ENCODE data around the gene NABP1.

Gene NABP1

DNA sequence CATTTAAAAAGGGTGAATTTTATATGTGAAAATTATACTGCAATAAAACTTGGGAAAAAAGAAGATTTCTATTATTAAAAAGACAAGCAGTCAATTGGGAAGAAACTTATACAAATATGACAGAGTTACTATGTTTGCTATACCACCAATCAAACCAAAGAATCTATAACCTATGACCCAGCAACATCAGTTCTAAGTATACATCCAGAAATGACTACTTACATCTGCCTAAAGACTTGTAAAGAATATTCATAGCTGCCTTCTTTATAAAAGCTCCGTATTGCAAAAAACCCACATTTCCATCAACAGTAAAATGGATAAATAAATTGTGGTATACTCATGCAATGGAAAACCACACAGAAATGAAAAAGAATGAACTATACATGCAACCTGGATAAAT, 32.9 kb upstream of the NABP1 start:
- no peak overlapping the region for H2AK5ac ChIP-seq (ENCODE audit: low read length)
- H3K36me3 ChIP-seq (ENCODE audit: control insufficient read depth, insufficient read depth, low read length) = no peaks in the 10 kb centered on the region
- no peaks in the 10 kb centered on the region for H3K4me1 ChIP-seq (ENCODE audit: control insufficient read depth, low read depth, low read length)
- no peak overlapping the region for H3K56ac ChIP-seq (ENCODE audit: low read length)
- H4K5ac ChIP-seq (ENCODE audit: low read length) = no peak overlapping the region
- H3K4me2 ChIP-seq (ENCODE audit: low read length) = no peak overlapping the region
- no peak overlapping the region for H3K4me3 ChIP-seq (ENCODE audit: low read length)
- no peaks in the 10 kb centered on the region for H3K79me2 ChIP-seq (ENCODE audit: control insufficient read depth, insufficient read depth, low read length)
- no peak overlapping the region for H3K23ac ChIP-seq (ENCODE audit: low read length)
- DNase-seq = no peak
- H2BK15ac ChIP-seq (replicated peaks; ENCODE audit: low read depth) = no peak overlapping the region
- H3K27ac ChIP-seq (ENCODE audit: low read depth, low read length) = no peak overlapping the region
- H4K8ac ChIP-seq (ENCODE audit: low read depth, low read length) = no peak overlapping the region
- H3K4ac ChIP-seq (ENCODE audit: low read depth, low read length) = no peak overlapping the region
- no peaks in the 10 kb centered on the region for H3K79me1 ChIP-seq (ENCODE audit: low read length)
- no CpG with 5 or more reads among the region's 1 CpG for WGBS (ENCODE audit: extremely low coverage, insufficient coverage, low lambda C conversion rate)
- H3K27me3 ChIP-seq (ENCODE audit: insufficient read depth, low read length, poor library complexity) = no peaks in the 10 kb centered on the region
- no peak overlapping the region for H2BK5ac ChIP-seq (ENCODE audit: low read length)
- H3K18ac ChIP-seq (ENCODE audit: low read length) = no peak overlapping the region
- H2BK120ac ChIP-seq (ENCODE audit: low read depth, low read length) = no peak overlapping the region
- H3K9ac ChIP-seq (ENCODE audit: low read length) = no peak overlapping the region

DNA sequence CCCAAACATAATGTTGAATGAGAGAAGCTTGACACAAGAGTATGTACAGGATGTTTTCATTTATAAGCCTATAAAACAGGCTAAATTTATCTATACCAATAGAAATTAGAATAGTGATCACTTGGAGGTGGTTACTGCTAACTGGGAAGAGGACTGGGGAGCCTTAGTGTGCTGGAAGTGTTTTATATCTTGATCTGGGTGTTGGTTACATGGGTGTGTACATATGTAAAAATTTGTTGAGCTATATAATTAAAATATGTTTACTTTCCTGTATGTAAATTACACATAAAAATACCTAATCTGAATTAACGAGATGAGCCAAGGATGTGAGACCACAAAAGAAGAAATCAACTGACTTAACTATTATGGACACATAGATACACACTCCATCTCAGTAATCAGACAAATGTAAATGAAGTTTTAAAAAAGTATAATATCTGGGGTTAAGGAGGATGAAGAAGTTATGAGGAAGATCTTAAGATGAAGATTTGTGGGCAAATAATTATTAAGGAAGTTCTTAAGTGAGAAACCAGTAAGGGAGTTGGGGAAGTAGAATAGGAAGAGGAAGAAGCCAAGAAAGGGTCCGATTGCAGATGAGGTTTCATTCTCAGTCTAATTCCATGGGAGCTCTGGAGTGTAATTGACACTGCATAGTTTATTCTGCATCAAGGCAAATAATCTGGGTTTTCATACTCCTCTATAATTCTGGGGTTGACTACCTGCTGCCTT, 32.3 kb upstream of the NABP1 start:
- Histone ChIP-seq H3K9ac (ENCODE audit: low read length) (no peak overlapping the region), H3K27ac (ENCODE audit: low read depth, low read length) (no peak overlapping the region), H2BK15ac (replicated peaks; ENCODE audit: low read depth) (no peak overlapping the region), H3K23ac (ENCODE audit: low read length) (no peak overlapping the region), H2BK5ac (ENCODE audit: low read length) (no peak overlapping the region), H3K18ac (ENCODE audit: low read length) (no peak overlapping the region), H3K27me3 (ENCODE audit: insufficient read depth, low read length, poor library complexity) (no peaks in the 10 kb centered on the region), H3K4me1 (ENCODE audit: control insufficient read depth, low read depth, low read length) (no peaks in the 10 kb centered on the region), H3K4me2 (ENCODE audit: low read length) (no peak overlapping the region), H2BK120ac (ENCODE audit: low read depth, low read length) (no peak overlapping the region), H4K5ac (ENCODE audit: low read length) (no peak overlapping the region), H4K8ac (ENCODE audit: low read depth, low read length) (no peak overlapping the region), H3K36me3 (ENCODE audit: control insufficient read depth, insufficient read depth, low read length) (no peaks in the 10 kb centered on the region), H3K79me2 (ENCODE audit: control insufficient read depth, insufficient read depth, low read length) (no peaks in the 10 kb centered on the region), H3K4me3 (ENCODE audit: low read length) (no peak overlapping the region), H2AK5ac (ENCODE audit: low read length) (no peak overlapping the region), H3K79me1 (ENCODE audit: low read length) (no peaks in the 10 kb centered on the region), H3K4ac (ENCODE audit: low read depth, low read length) (no peak overlapping the region), H3K56ac (ENCODE audit: low read length) (no peak overlapping the region)
- DNase-seq = no peak
- WGBS (ENCODE audit: extremely low coverage, insufficient coverage, low lambda C conversion rate) = no CpG with 5 or more reads among the region's 2 CpGs

DNA sequence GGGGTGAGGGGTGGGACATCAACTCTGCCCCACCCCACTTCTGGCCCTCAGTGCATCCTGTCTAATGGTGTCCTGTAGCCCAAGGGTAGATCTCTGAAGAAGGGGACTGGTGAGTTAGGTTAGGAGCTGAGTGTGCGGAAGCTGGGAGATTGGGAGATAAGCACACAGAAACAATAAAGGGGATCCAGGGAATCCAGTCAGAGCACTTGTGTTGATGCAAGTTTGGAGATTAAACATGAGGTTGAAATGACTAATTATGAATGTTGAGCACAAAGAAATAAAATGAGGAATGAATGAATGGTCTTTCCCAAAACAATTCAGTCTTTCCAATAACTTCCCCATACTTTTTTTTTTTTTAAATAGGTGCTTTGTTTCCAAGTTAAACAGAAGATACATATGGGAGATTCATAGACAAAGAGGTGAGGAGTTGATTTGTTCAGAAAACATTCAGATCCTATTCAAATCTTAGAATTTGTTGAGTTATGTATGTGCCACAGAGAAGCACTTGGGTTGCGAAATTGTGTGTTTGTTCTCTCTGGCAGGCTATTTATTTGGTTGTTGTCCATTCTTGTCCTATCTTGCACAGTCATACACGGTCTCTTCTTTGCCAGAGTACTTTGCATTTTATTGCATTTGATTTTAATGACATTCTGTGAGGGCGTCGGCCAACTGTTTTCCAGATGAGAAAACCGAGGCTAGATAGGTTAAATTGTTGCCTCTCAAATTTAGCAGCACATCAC, 31.6 kb upstream of the NABP1 start:
- no CpG with 5 or more reads among the region's 6 CpGs for WGBS (ENCODE audit: extremely low coverage, insufficient coverage, low lambda C conversion rate)
- H3K4me1 ChIP-seq (ENCODE audit: control insufficient read depth, low read depth, low read length) = no peaks in the 10 kb centered on the region
- H3K79me1 ChIP-seq (ENCODE audit: low read length) = no peaks in the 10 kb centered on the region

DNA sequence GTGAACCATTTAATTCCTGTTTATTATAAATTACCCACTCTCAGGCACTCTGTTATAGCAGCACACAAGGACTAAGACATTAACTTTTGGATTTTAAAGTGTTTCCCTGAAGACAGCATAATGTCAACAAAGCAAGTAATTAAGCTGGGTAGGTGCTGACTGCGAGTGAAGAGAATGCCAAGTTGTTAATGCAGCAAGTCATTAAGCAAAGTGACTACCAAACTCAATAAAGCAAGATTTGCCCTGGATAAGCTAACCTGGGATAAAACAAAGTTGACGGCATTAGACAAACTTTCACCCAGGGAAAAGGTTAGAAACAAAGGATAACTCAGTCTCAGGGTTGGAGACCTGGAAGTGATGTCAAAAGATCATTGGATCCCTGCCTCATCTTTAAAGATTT, 28.4 kb upstream of the NABP1 start:
- DNase-seq = no peak
- no CpG with 5 or more reads among the region's 2 CpGs for WGBS (ENCODE audit: extremely low coverage, insufficient coverage, low lambda C conversion rate)

More for the DNA sequence above, 31.6 kb upstream of the NABP1 start:
- no peak overlapping the region for H2BK15ac ChIP-seq (replicated peaks; ENCODE audit: low read depth)
- no peaks in the 10 kb centered on the region for H3K27me3 ChIP-seq (ENCODE audit: insufficient read depth, low read length, poor library complexity)
- H4K8ac ChIP-seq (ENCODE audit: low read depth, low read length) = no peak overlapping the region
- no peak overlapping the region for H3K27ac ChIP-seq (ENCODE audit: low read depth, low read length)
- H3K36me3 ChIP-seq (ENCODE audit: control insufficient read depth, insufficient read depth, low read length) = no peaks in the 10 kb centered on the region
- no peak overlapping the region for H3K56ac ChIP-seq (ENCODE audit: low read length)
- DNase-seq = no peak
- H3K4me2 ChIP-seq (ENCODE audit: low read length) = no peak overlapping the region
- no peak overlapping the region for H3K4ac ChIP-seq (ENCODE audit: low read depth, low read length)
- H3K4me3 ChIP-seq (ENCODE audit: low read length) = no peak overlapping the region
- no peak overlapping the region for H3K9ac ChIP-seq (ENCODE audit: low read length)
- no peak overlapping the region for H4K5ac ChIP-seq (ENCODE audit: low read length)
- no peak overlapping the region for H2BK5ac ChIP-seq (ENCODE audit: low read length)
- no peak overlapping the region for H2BK120ac ChIP-seq (ENCODE audit: low read depth, low read length)
- no peak overlapping the region for H3K18ac ChIP-seq (ENCODE audit: low read length)
- H3K23ac ChIP-seq (ENCODE audit: low read length) = no peak overlapping the region
- no peaks in the 10 kb centered on the region for H3K79me2 ChIP-seq (ENCODE audit: control insufficient read depth, insufficient read depth, low read length)
- no peak overlapping the region for H2AK5ac ChIP-seq (ENCODE audit: low read length)

DNA sequence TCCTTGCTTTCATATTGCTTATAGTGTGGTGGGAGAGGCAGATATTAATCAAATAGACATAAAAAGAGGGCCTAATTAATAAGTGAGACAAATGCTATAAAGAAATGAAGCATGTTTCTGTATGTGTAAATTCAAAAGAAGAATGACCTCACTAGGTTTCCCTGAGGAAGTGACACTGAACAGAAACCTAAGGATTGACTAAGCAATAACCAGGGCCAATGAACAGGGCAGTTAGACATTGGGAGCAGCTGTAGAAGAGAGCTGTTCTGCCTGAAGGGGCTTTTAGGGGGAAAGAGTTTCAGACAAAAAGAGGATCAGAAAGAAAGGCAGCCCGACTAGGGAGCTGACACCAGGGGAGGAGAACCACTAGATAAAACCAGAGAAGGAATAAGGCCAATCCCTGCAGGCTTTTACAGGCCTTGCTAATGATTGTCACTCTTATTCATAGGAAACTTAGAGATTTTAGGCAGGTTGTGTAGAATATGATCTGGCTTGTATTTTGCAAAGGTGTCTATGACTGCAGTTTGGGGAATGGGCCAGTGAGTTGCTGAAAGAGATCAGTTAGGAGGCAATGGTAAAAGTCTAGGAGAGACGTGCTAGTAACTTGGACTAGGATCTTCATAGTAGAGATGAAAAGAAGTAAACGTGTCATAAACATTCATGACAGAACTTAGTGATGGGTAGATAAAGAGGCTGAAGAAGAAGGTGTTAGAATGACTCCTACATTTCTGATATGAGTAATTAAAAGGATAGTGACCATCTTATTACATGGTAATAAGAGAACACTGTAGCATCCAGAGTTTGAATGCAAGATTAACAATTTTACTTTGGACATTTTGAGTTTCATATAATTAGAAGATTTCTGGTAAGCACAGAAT, 26.8 kb upstream of the NABP1 start:
- H3K79me2 ChIP-seq (ENCODE audit: control insufficient read depth, insufficient read depth, low read length) = no peaks in the 10 kb centered on the region
- no peak overlapping the region for H3K9ac ChIP-seq (ENCODE audit: low read length)
- no peak overlapping the region for H2AK5ac ChIP-seq (ENCODE audit: low read length)
- DNase-seq = no peak
- H3K27me3 ChIP-seq (ENCODE audit: insufficient read depth, low read length, poor library complexity) = no peaks in the 10 kb centered on the region
- no peak overlapping the region for H2BK5ac ChIP-seq (ENCODE audit: low read length)
- H3K56ac ChIP-seq (ENCODE audit: low read length) = no peak overlapping the region
- H3K4me1 ChIP-seq (ENCODE audit: control insufficient read depth, low read depth, low read length) = no peaks in the 10 kb centered on the region
- H3K4me3 ChIP-seq (ENCODE audit: low read length) = no peak overlapping the region
- H3K79me1 ChIP-seq (ENCODE audit: low read length) = no peaks in the 10 kb centered on the region
- no peak overlapping the region for H4K5ac ChIP-seq (ENCODE audit: low read length)
- H3K4me2 ChIP-seq (ENCODE audit: low read length) = no peak overlapping the region
- no CpG with 5 or more reads among the region's 3 CpGs for WGBS (ENCODE audit: extremely low coverage, insufficient coverage, low lambda C conversion rate)
- H2BK120ac ChIP-seq (ENCODE audit: low read depth, low read length) = no peak overlapping the region
- H3K27ac ChIP-seq (ENCODE audit: low read depth, low read length) = no peak overlapping the region
- H3K36me3 ChIP-seq (ENCODE audit: control insufficient read depth, insufficient read depth, low read length) = no peaks in the 10 kb centered on the region
- no peak overlapping the region for H4K8ac ChIP-seq (ENCODE audit: low read depth, low read length)
- H3K23ac ChIP-seq (ENCODE audit: low read length) = no peak overlapping the region
- H2BK15ac ChIP-seq (replicated peaks; ENCODE audit: low read depth) = no peak overlapping the region
- no peak overlapping the region for H3K18ac ChIP-seq (ENCODE audit: low read length)
- H3K4ac ChIP-seq (ENCODE audit: low read depth, low read length) = no peak overlapping the region

More for the DNA sequence above, 28.4 kb upstream of the NABP1 start:
- Histone ChIP-seq H2AK5ac (ENCODE audit: low read length) (no peak overlapping the region), H3K9ac (ENCODE audit: low read length) (no peak overlapping the region), H2BK15ac (replicated peaks; ENCODE audit: low read depth) (no peak overlapping the region), H3K36me3 (ENCODE audit: control insufficient read depth, insufficient read depth, low read length) (no peaks in the 10 kb centered on the region), H3K79me1 (ENCODE audit: low read length) (no peaks in the 10 kb centered on the region), H3K79me2 (ENCODE audit: control insufficient read depth, insufficient read depth, low read length) (no peaks in the 10 kb centered on the region), H2BK120ac (ENCODE audit: low read depth, low read length) (no peak overlapping the region), H3K27me3 (ENCODE audit: insufficient read depth, low read length, poor library complexity) (no peaks in the 10 kb centered on the region), H3K4ac (ENCODE audit: low read depth, low read length) (no peak overlapping the region), H3K23ac (ENCODE audit: low read length) (no peak overlapping the region), H3K56ac (ENCODE audit: low read length) (no peak overlapping the region), H4K5ac (ENCODE audit: low read length) (no peak overlapping the region), H3K27ac (ENCODE audit: low read depth, low read length) (no peak overlapping the region), H3K4me3 (ENCODE audit: low read length) (no peak overlapping the region), H3K4me1 (ENCODE audit: control insufficient read depth, low read depth, low read length) (no peaks in the 10 kb centered on the region), H3K18ac (ENCODE audit: low read length) (no peak overlapping the region), H2BK5ac (ENCODE audit: low read length) (no peak overlapping the region), H3K4me2 (ENCODE audit: low read length) (no peak overlapping the region), H4K8ac (ENCODE audit: low read depth, low read length) (no peak overlapping the region)
